Natural killer cell (primary cell): ENCODE data around the gene ITGB5. TPM values are rescaled to one million over a fixed set of nuclear protein-coding genes. Genes with fewer than 3 reads are reported as not detected.
"Not testable (repeated sequence)": the region's sequence is repeated elsewhere in the genome, so short reads cannot be mapped to it uniquely, and the experiment has no call there.

Source experiments
- ATAC-seq, 3 donors: fragments of 150-1000 bp in 2 of 3; fragments of 200-7000 bp in 1 of 3; cut with Tn5 transposase; 1 replicate in 1 of 3; 2 replicates in 2 of 3; pipeline ENCODE4 v1.10.0; 2021; ENCODE audit warnings: mild to moderate bottlenecking in 2 of 3, moderate library complexity in 2 of 3
- DNase-seq, 2 donors: peaks; one replicate each; pipeline versions ENCODE4 v3.0.0 to v3.0.0-alpha.2; 2013 to 2021; ENCODE audit warnings: mixed read lengths in 1 of 2
- H3K27ac ChIP-seq: one replicate; pipeline ENCODE4 v1.5.1; 2013; ENCODE audit warnings: mild to moderate bottlenecking, low read length
- H3K27me3 ChIP-seq: one replicate; pipeline ENCODE4 v1.6.1; 2013; ENCODE audit warnings: low read length; ENCODE audit not compliant: control insufficient read depth, insufficient read depth
- H3K36me3 ChIP-seq: one replicate; pipeline ENCODE4 v1.6.1; 2013; ENCODE audit warnings: low read length; ENCODE audit not compliant: control insufficient read depth, insufficient read depth
- H3K4me1 ChIP-seq: one replicate; pipeline ENCODE4 v1.6.1; 2013; ENCODE audit warnings: low read length; ENCODE audit not compliant: control insufficient read depth, insufficient read depth
- H3K4me3 ChIP-seq: one replicate; pipeline ENCODE4 v1.5.1; 2013; ENCODE audit warnings: low read length
- H3K9me3 ChIP-seq: one replicate; pipeline ENCODE4 v1.6.1; 2013; ENCODE audit warnings: low read length; ENCODE audit not compliant: control insufficient read depth, insufficient read depth
- H3K27ac Mint-ChIP-seq, 2 donors: one replicate each; pipeline ENCODE4 v1.8.0; 2022; ENCODE audit warnings: mild to moderate bottlenecking in 2 of 2, mixed read lengths in 2 of 2, moderate library complexity in 1 of 2
- H3K27me3 Mint-ChIP-seq, 2 donors: one replicate each; pipeline ENCODE4 v1.8.0; 2022; ENCODE audit warnings: low read depth in 2 of 2, mixed read lengths in 2 of 2
- H3K36me3 Mint-ChIP-seq: one replicate; pipeline ENCODE4 v1.8.0; 2022; ENCODE audit warnings: mixed read lengths
- H3K4me1 Mint-ChIP-seq, 2 donors: one replicate each; pipeline ENCODE4 v1.8.0; 2022; ENCODE audit warnings: mixed read lengths in 2 of 2
- H3K4me3 Mint-ChIP-seq: one replicate; pipeline ENCODE4 v1.8.0; 2022; ENCODE audit warnings: mild to moderate bottlenecking, moderate library complexity, mixed read lengths
- H3K9me3 Mint-ChIP-seq, 2 donors: one replicate each; pipeline ENCODE4 v1.8.0; 2022; ENCODE audit warnings: mixed read lengths in 2 of 2
- WGBS: methylation state at CpG from one replicate; pipeline ENCODE4 v1.1.7; 2013; ENCODE audit warnings: missing lambda C conversion rate; ENCODE audit not compliant: insufficient coverage; 5-methylcytosine and 5-hydroxymethylcytosine counted together
- intact Hi-C: fragments of 100-400 bp; cut with micrococcal nuclease; formaldehyde crosslinking; loops from one replicate; pipeline ENCODE4 v1.14.2; 2022
- total RNA-seq, 4 donors: library from RNA; stranded (reverse); fragments of 120-200 nt in 1 of 4; gene quantifications; one replicate each; pipeline versions ENCODE4 v1.2.3 to v1.2.4, GENCODE V29; 2013 to 2022
- TF ChIP-seq, protein P1 (sequence below): fragments of 200-600 bp; IDR thresholded peaks from one replicate; pipeline ENCODE4 v1.8.0; 2022; ENCODE audit warnings: antibody characterized with exemption

Gene ITGB5
- total RNA-seq, 3 donors from 2014 or later (not counting 1 experiment from before 2014, with no cell fraction given), result 1.0 to 8.4 (median 5.4) TPM

DNA sequence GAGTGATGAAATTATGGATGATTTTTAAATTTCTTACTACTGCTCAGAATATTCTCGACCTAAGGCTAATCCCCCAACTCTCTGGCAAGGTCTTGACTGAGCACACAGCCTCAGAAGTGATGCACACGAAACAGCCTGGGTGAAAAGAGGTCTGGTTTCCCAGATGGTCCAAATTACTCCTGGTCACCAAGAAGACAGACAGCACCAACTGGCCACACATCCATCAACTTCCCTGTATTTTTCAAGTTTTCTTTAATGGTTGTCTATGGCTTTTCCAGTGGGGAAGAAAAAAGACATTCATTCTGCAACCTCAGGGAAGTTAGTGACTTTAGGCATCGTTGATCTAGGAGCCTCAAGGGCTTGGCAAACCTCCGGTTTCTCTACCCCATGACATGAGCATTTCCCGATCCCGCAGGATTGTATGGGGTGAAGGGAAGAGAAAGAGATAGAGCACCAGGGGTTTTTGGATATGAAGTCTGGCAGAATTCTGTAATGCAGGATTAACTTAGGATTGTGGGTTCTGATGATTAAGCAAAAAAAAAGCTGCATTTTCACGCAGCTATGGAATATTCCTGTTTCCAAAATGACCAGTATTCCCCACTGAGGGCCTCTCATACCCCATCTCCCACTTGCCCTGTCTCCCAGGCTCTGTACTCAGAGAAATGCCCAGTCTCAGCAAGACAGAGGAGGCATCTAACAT, 94.7 kb downstream of the ITGB5 start:
- TF ChIP-seq, protein P1, sequence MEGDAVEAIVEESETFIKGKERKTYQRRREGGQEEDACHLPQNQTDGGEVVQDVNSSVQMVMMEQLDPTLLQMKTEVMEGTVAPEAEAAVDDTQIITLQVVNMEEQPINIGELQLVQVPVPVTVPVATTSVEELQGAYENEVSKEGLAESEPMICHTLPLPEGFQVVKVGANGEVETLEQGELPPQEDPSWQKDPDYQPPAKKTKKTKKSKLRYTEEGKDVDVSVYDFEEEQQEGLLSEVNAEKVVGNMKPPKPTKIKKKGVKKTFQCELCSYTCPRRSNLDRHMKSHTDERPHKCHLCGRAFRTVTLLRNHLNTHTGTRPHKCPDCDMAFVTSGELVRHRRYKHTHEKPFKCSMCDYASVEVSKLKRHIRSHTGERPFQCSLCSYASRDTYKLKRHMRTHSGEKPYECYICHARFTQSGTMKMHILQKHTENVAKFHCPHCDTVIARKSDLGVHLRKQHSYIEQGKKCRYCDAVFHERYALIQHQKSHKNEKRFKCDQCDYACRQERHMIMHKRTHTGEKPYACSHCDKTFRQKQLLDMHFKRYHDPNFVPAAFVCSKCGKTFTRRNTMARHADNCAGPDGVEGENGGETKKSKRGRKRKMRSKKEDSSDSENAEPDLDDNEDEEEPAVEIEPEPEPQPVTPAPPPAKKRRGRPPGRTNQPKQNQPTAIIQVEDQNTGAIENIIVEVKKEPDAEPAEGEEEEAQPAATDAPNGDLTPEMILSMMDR, result no peak
- Mint-ChIP-seq H3K4me3 (no peak overlapping the region), H3K27ac (no peak overlapping the region), H3K27me3 (peaks cover 0 to 2% of the 10 kb centered on the region in 2 donors), H3K36me3 (no peaks in the 10 kb centered on the region), H3K4me1 (peaks cover 8 to 9% of the 10 kb centered on the region in 2 donors), H3K9me3 (no peaks in the 10 kb centered on the region)
- ATAC-seq (no peak), DNase-seq (no peak)
- Histone ChIP-seq H3K27me3 (no peaks in the 10 kb centered on the region), H3K4me1 (peaks cover 8% of the 10 kb centered on the region), H3K4me3 (no peak overlapping the region), H3K27ac (no peak overlapping the region), H3K9me3 (no peaks in the 10 kb centered on the region), H3K36me3 (no peaks in the 10 kb centered on the region)
- intact Hi-C loops, result no loop called here
- 90% methylated on average over 7 of the region's 7 CpGs for WGBS

DNA sequence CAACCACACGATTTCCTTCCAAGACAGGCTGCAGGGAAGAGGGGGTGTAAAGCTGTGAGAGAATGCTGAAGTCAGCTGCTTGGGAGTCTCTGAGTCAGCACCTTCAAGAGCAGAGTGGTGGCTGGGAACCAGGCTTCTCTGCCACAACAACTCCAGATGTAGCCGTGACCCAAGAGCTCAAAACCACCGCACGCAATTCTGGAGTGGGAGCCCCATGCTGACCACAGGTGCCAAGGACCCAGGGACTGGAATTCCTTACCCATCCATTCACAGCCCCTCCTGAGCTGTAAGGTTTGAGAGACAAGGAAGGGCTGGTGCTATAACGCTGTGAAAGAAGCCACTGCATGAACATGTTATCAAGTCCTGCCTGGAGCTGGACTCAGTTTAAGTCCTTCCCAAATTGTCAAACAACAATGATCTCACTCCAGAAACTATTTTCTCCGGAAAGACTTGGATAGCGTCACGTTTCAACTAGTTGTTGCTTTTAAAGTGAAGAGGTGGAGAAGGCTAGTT, 95.5 kb downstream of the ITGB5 start:
- H3K27ac ChIP-seq, result no peak overlapping the region
- no peak for DNase-seq
- Mint-ChIP-seq H3K27ac (no peak overlapping the region), H3K36me3 (no peaks in the 10 kb centered on the region), H3K4me3 (no peak overlapping the region), H3K4me1 (peaks cover 8 to 9% of the 10 kb centered on the region in 2 donors), H3K27me3 (peaks cover 0 to 2% of the 10 kb centered on the region in 2 donors), H3K9me3 (no peaks in the 10 kb centered on the region)
- no peak overlapping the region for H3K4me3 ChIP-seq
- intact Hi-C loops, result no loop called here
- H3K27me3 ChIP-seq, result no peaks in the 10 kb centered on the region
- peaks cover 12% of the 10 kb centered on the region for H3K4me1 ChIP-seq
- H3K9me3 ChIP-seq, result no peaks in the 10 kb centered on the region
- no peaks in the 10 kb centered on the region for H3K36me3 ChIP-seq
- 30% methylated on average over 4 of the region's 8 CpGs for WGBS
- TF ChIP-seq, protein P1, result no peak
- peak in 2 of 3 donors; percentile 19 to 42 for ATAC-seq

DNA sequence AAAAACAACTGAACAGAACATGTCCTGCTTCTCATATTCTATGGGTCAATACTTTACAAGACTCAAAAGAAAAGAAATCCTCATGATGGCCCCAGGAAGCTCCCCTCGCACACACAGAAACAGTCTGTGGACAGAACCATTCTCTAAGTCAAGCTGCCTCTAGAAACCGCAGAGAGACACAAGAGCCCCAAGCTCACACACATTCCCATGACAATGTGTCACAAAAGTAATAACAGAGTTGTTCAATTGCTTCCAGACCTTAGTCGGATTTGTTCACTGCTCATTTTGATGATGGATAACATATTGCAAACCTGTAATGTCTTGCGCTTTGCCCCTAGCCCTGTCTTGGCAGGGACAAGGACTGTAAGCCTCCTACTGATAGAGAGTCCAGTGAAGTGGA, 96.0 kb downstream of the ITGB5 start:
- Histone ChIP-seq H3K27me3 (no peaks in the 10 kb centered on the region), H3K9me3 (no peaks in the 10 kb centered on the region), H3K36me3 (no peaks in the 10 kb centered on the region), H3K27ac (no peak overlapping the region), H3K4me1 (peaks cover 17% of the 10 kb centered on the region), H3K4me3 (no peak overlapping the region)
- no peaks in the 10 kb centered on the region for H3K36me3 Mint-ChIP-seq
- H3K27ac Mint-ChIP-seq, result no peak overlapping the region
- ATAC-seq (peak in 2 of 3 donors; percentile 13 to 26), DNase-seq (no peak)
- 80% methylated on average over 4 of the region's 4 CpGs for WGBS
- no peak overlapping the region for H3K4me3 Mint-ChIP-seq
- H3K9me3 Mint-ChIP-seq, result no peaks in the 10 kb centered on the region
- peaks cover 9 to 13% of the 10 kb centered on the region in 2 donors for H3K4me1 Mint-ChIP-seq
- peaks cover 0 to 2% of the 10 kb centered on the region in 2 donors for H3K27me3 Mint-ChIP-seq
- TF ChIP-seq, protein P1, result no peak
- intact Hi-C loops, result no loop called here

DNA sequence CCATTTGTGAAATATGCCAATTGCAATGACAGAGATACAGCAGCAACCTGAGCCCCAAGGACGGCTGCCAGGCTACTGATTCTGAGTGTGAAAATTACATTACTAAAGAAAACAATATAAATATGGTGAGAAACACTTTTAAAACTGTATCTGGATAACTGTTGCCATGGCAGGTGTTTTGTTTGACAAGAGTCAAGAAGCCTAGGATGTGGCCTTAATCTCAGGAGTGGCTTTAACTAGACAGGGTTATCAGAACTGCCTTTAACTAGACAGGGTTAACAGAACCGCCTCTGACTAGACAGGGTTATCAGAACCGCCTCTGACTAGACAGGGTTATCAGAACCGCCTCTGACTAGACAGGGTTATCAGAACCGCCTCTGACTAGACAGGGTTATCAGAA, 98.1 kb downstream of the ITGB5 start:
- ATAC-seq, DNase-seq, H3K27me3 Mint-ChIP-seq, H3K36me3 Mint-ChIP-seq, H3K27me3 ChIP-seq, H3K27ac ChIP-seq, H3K4me3 Mint-ChIP-seq, H3K36me3 ChIP-seq, H3K9me3 ChIP-seq, intact Hi-C loops, H3K9me3 Mint-ChIP-seq, H3K4me3 ChIP-seq, H3K27ac Mint-ChIP-seq: not testable (repeated sequence)
- no CpG with 5 or more reads among the region's 5 CpGs for WGBS
- H3K4me1 Mint-ChIP-seq, result peaks cover 29 to 33% of the 10 kb centered on the region in 2 donors
- H3K4me1 ChIP-seq, result peaks cover 37% of the 10 kb centered on the region
